SU-DHL-6 (cell line): Measurements from ENCODE around the gene MANSC4.

ENCODE experiments used
- EZH2phosphoT487 ChIP-seq: fragments of 200-600 bp; sonication (generic), shearing (Covaris generic); conservative IDR thresholded peaks from 2 replicates; pipeline ENCODE4 v1.6.1; 2018; ENCODE audit warnings: mild to moderate bottlenecking, antibody characterized with exemption, low read length, moderate library complexity, mixed read lengths
- TF ChIP-seq, protein P1 (sequence below): fragments of 200-600 bp; sonication (generic); IDR thresholded peaks from one replicate; pipeline ENCODE4 v1.5.1; 2017; ENCODE audit warnings: antibody characterized with exemption, mild to moderate bottlenecking, low read length, moderate library complexity; ENCODE audit not compliant: insufficient read depth, poor library complexity, severe bottlenecking

DNA sequence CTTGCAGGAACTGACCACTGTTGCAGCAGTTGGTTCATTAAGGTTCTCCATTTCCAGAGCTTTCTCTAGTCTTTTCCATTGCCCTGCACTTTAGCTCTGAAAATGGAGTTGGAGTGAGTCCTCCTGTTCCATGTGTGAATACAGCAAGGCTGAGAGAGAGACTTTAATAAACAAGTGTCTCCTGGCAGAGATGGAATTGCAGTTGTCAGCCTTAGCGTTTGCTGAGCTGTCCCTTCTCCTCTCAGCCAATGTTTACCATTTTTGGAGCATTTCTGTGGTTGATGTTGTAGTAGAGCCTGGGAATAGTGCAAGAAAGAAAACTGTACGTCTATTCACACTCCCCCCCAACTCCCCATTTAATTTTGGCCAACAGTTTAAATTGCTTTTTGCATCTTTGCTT is 7.5 kb upstream of the MANSC4 start:
- TF ChIP-seq, protein P1, sequence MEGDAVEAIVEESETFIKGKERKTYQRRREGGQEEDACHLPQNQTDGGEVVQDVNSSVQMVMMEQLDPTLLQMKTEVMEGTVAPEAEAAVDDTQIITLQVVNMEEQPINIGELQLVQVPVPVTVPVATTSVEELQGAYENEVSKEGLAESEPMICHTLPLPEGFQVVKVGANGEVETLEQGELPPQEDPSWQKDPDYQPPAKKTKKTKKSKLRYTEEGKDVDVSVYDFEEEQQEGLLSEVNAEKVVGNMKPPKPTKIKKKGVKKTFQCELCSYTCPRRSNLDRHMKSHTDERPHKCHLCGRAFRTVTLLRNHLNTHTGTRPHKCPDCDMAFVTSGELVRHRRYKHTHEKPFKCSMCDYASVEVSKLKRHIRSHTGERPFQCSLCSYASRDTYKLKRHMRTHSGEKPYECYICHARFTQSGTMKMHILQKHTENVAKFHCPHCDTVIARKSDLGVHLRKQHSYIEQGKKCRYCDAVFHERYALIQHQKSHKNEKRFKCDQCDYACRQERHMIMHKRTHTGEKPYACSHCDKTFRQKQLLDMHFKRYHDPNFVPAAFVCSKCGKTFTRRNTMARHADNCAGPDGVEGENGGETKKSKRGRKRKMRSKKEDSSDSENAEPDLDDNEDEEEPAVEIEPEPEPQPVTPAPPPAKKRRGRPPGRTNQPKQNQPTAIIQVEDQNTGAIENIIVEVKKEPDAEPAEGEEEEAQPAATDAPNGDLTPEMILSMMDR = no peak
- no peak for TF ChIP-seq EZH2phosphoT487
